ENCODE data around the gene ATF7IP2.
"Not testable (repeated sequence)": the region's sequence is repeated elsewhere in the genome, so short reads cannot be mapped to it uniquely, and the experiment has no call there.

ATF7IP2 gene

DNA sequence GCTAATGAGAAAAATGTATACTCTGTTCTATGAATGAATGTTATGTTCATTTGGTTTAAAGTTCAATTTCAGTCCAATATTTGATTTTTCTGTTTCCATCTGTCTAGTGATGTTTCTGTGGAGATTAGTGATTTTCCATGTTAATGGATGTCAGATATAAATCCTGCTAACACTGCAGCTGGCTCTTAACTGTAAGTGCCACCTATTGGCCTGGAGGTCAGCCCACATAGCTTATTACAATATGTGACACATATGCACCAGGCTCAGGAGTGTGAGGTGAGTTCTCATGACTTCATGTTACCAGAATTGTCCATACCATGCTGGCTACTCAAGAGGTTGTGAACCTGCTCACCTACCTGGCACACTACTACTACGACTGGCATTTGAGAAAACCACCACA lies 17.1 kb downstream of the ATF7IP2 start:
- TF ChIP-seq, protein P1, sequence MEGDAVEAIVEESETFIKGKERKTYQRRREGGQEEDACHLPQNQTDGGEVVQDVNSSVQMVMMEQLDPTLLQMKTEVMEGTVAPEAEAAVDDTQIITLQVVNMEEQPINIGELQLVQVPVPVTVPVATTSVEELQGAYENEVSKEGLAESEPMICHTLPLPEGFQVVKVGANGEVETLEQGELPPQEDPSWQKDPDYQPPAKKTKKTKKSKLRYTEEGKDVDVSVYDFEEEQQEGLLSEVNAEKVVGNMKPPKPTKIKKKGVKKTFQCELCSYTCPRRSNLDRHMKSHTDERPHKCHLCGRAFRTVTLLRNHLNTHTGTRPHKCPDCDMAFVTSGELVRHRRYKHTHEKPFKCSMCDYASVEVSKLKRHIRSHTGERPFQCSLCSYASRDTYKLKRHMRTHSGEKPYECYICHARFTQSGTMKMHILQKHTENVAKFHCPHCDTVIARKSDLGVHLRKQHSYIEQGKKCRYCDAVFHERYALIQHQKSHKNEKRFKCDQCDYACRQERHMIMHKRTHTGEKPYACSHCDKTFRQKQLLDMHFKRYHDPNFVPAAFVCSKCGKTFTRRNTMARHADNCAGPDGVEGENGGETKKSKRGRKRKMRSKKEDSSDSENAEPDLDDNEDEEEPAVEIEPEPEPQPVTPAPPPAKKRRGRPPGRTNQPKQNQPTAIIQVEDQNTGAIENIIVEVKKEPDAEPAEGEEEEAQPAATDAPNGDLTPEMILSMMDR (IDR thresholded peaks at IDR 0.05; ENCODE audit: extremely low read depth, insufficient read depth, missing control alignments), result no peak
- in situ Hi-C loops (cut with MboI; ENCODE audit: low pct_unique_long_range_greater_than_20kb, low sequenced_read_pairs, unreplicated experiment), result no loop called here
- DNase-seq (ENCODE audit: low spot score), result no peak

DNA sequence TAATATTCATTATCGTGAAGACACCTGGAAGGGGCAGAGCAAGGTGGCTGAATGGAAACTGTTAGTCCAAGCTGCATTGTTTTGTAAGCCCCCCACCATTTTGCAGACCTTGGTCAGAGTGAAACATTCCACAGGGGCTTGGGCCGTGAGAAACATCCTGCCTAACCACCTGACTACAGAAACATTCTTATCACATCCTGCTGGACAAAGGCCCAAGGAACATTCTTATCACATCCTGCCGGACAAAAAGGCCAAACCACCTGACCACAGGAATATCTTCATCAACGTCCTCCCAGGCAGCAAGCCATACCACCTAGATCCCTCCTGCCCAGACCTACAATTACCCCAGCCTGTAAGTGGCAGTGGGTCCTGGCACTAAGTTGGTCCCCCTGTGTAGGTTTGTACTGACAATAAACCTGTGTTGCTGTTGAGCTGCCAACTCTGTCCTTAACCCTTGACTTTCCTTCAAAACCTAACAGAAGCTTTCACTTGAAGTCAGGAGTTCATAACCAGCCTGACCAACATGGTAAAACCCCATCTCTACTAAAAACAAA lies 19.6 kb downstream of the ATF7IP2 start:
- TF ChIP-seq, protein P1 (IDR thresholded peaks at IDR 0.05; ENCODE audit: extremely low read depth, insufficient read depth, missing control alignments), result no peak
- DNase-seq (ENCODE audit: low spot score), result no peak
- in situ Hi-C loops (cut with MboI; ENCODE audit: low pct_unique_long_range_greater_than_20kb, low sequenced_read_pairs, unreplicated experiment), result no loop called here

GRCh38 chr16:10408824-10409381 lies 23.0 kb downstream of the ATF7IP2 start:
- TF ChIP-seq, protein P1 (IDR thresholded peaks at IDR 0.05; ENCODE audit: extremely low read depth, insufficient read depth, missing control alignments), result no peak
- in situ Hi-C loops (cut with MboI; ENCODE audit: low pct_unique_long_range_greater_than_20kb, low sequenced_read_pairs, unreplicated experiment), result no loop called here
- DNase-seq (ENCODE audit: low spot score), result no peak

DNA sequence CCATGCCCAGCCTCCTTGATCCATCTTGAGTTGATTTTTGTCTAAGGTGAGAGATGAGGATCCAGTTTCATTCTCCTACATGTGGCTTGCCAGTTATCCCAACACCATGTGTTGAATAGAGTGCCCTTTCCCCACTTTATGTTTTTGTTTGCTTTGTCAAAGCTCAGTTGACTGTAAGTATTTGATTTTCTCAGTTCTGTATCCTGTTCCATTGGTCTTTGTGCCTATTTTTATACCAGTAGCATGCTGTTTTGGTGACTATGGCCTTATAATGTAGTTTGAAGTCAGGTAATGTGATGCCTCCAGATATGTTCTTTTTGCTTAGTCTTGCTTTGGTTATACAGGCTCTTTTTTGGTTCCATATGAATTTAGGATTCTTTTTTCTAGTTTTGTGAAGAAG lies 23.9 kb downstream of the ATF7IP2 start:
- in situ Hi-C loops (cut with MboI; ENCODE audit: low pct_unique_long_range_greater_than_20kb, low sequenced_read_pairs, unreplicated experiment), result not testable (repeated sequence)

GRCh38 chr16:10410469-10410868 lies 24.6 kb downstream of the ATF7IP2 start:
- DNase-seq (ENCODE audit: low spot score), result no peak
- in situ Hi-C loops (cut with MboI; ENCODE audit: low pct_unique_long_range_greater_than_20kb, low sequenced_read_pairs, unreplicated experiment), result no loop called here
- TF ChIP-seq, protein P1 (IDR thresholded peaks at IDR 0.05; ENCODE audit: extremely low read depth, insufficient read depth, missing control alignments), result no peak

More for the DNA sequence above, 23.9 kb downstream of the ATF7IP2 start:
- not testable (repeated sequence) for DNase-seq (ENCODE audit: low spot score)

- DNase-seq (ENCODE audit: low spot score), result no peak
- in situ Hi-C loops (cut with MboI; ENCODE audit: low pct_unique_long_range_greater_than_20kb, low sequenced_read_pairs, unreplicated experiment), result no loop called here
- TF ChIP-seq, protein P1 (IDR thresholded peaks at IDR 0.05; ENCODE audit: extremely low read depth, insufficient read depth, missing control alignments), result no peak
Observed at GRCh38 chr16:10412935-10413601, 27.2 kb downstream of the ATF7IP2 start.

DNA sequence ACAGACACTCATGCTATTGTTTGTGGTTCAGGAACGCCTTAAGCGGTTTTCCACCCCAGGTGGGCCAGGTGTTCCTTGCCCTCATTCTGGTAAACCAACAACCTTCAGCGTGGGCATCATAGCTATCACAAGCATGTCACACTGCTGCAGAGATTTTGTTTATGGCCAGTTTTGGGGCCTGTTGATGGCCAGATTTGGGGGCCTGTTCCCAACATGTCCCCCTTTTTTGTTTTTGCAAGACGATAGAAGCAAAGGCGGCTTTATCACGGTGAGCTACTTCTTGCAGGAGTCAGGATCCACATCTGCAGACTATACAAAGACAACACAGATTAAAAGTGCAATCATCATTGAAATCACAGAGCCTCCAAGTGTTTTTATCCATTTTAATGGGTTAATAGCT lies 32.3 kb downstream of the ATF7IP2 start:
- DNase-seq (ENCODE audit: low spot score); in situ Hi-C loops (cut with MboI; ENCODE audit: low pct_unique_long_range_greater_than_20kb, low sequenced_read_pairs, unreplicated experiment): not testable (repeated sequence)

Measured in GM13977 (cell line).